ENCODE data around the gene ARPC1B.
"Not testable (repeated sequence)": the region's sequence is repeated elsewhere in the genome, so short reads cannot be mapped to it uniquely, and the experiment has no call there.

The ARPC1B gene

DNA sequence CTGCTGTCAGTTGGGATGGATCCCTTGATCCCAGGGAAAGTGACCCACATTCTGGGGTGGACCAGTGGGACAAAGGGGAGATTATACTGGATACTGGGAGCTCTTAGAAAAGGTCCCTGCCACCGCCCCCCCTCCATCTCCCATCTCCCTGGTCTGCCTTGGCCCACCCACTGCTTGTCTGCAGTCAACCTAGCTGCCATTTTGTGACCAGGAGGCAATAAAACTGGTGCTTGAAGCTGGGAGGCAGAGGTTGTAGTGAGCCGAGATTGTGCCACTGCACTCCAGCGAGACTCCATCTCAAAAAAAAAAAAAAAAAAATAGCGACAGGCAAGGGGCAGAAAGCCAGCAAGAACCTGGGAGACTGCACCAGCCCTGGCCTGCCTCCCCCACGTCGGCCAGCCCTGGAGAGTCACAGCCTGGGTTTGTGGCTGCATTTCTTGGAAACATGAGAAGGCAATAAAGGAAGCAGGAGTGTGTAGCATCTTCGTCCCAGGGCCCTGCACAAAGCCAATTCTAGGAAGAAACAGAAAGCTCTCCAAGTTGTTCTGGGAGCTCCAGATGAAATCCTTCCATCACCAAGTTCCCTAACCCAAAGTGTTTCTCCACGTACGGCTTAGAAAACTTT lies 4.7 kb upstream of the ARPC1B start:
- DNase-seq, result no peak

DNA sequence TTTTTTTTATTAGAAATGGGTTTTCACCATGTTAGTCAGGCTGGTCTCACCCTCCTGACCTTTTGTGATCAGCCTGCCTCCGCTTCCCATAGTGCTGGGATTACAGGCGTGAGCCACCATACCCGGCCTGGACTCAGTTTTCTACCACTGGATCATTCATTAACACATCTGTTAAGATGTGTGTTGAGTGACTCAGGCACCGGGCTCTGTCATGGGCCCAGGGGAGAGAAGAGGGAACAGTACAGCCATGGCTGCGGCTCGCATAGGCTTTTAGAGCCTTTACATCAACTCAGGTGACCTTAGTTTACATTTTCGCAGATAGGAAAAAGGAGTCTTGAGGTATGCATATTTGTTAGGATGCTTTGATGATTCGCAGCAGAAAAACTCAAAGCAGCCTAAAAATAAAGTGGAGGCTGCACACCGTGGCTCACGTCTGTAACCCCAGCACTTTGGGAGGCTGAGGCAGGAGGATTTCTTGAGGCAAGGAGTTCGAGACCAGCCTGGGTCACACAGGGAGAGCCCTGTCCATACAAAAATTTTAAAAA lies 3.1 kb upstream of the ARPC1B start:
- no peak for DNase-seq

GRCh38 chr7:99372275-99373090 lies 2.0 kb upstream of the ARPC1B start:
- DNase-seq, result peak; percentile 85

DNA sequence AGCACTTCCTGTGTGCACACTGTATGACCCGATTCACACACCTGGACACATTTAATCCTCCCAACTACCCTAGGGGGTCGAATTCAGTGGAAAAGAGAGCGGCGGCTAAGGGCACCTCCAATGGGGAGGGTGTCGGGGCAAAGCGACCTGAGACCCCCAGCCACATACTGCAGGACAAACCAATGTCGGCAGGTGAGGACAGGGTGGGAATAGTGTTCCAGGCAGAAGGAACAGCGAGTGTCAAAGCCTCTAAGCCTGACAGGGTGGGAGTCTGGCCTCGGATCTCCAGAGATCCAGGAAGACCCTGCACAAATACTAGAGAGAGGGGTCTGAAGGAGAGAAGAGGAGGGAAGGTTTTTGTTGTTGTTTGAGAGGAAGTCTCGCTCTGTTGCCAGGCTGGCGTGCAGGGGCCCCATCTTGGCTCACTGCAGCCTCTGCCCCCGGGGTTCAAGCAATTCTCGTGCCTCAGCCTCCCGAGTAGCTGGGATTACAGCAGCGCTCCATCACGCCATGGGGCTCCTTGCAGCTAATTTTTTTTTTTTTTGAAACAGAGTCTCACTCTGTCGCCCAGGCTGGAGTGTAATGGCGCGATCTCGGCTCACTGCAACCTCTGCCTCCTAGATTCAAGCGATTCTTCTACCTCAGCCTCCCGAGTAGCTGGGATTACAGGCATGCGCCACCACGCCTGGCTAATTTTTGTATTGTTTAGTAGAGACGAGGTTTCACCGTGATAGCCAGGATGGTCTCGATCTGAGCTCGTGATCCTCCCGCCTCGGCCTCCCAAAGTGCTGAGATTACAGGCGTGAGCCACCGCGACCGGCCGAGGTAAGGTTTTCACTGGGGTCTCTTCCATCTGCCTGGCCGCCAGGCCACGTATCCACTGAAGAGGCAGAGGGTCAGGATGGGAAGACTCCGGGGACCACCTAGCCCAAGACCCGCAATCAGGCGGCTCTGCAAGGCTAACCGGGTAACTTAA lies 1.2 kb upstream of the ARPC1B start:
- no peak for DNase-seq

- peak; percentile 84 for DNase-seq
Observed at GRCh38 chr7:99375070-99375807, 709 bp downstream of the ARPC1B start.

GRCh38 chr7:99379043-99379577 lies 4.6 kb downstream of the ARPC1B start:
- DNase-seq, result peak; percentile 76

- not testable (repeated sequence) for DNase-seq
Observed at GRCh38 chr7:99379693-99380031, 5.1 kb downstream of the ARPC1B start.

DNA sequence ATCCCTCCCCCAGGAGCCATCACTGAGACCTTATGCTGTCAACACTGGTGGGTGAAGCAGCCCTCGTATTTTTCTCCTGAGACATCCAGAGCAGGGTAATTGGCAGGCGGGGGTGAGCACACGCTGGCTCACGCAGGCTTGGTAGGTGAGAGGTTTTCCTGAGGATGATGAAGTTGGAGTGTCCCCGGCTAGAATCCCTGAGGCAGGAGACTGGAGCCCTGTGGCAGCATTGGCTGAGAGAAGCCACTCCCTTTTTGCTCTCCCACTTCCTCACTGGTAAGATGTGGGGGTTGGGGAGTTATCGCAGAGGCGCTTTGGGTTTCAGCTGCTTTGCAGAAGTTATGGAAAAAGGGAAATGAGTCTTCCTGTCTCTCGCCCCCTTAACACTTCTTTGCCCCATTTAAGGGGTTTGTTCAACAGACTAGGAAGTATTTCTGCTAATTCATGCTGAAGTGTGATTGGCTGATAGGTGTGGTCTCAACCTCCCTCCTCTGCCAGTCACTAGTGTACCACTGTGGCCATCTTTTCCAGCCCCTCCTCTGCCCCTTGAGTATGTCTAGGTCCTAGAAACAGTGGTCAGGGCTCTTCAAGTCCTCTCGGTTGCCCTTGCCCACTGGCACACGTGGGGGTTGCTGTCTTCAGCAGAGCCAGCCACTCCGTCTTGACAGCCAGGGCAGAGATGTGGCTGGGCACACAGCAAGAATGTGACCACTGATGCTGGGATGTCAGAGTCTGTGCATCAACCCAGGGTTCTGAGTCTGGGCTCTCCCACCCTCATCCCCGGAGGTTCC lies 5.7 kb downstream of the ARPC1B start:
- no peak for DNase-seq

GRCh38 chr7:99380823-99381663 lies 6.5 kb downstream of the ARPC1B start:
- no peak for DNase-seq

GRCh38 chr7:99381664-99382075 lies 7.1 kb downstream of the ARPC1B start:
- no peak for DNase-seq

- no peak for DNase-seq
Observed at GRCh38 chr7:99383203-99383602, 8.7 kb downstream of the ARPC1B start.

DNA sequence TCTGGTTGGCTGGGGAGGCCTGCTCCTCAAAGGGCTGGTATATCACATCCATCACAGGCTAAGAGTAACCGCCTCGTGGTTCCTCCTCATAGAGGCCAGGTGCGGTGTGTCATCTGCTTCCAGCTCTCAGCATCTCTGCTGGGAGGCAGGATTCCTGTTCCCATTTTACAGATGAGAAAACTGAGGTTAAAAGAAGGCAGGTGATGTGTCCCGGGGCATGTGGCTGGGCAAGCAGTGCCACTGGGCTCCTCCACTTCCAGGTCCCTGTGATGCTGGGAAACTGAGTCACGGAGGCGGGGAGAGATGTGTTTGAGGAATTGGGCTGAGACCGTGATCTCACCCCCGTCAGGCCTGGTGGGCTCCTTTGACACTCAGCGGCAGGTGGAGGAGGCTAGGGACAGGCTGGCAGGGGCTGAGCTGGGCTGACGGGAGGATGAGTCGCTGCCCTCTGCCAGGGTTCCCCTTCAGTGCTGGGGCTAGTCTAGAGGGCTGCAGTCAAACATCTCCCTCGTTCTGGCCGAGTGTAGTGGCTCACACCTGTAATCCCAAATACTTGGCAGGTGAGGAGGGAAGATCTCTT lies 9.4 kb downstream of the ARPC1B start:
- no peak for DNase-seq

- DNase-seq, result no peak
Observed at GRCh38 chr7:99384523-99384922, 10.0 kb downstream of the ARPC1B start.

- no peak for DNase-seq
Observed at GRCh38 chr7:99385564-99385963, 11.0 kb downstream of the ARPC1B start.

DNA sequence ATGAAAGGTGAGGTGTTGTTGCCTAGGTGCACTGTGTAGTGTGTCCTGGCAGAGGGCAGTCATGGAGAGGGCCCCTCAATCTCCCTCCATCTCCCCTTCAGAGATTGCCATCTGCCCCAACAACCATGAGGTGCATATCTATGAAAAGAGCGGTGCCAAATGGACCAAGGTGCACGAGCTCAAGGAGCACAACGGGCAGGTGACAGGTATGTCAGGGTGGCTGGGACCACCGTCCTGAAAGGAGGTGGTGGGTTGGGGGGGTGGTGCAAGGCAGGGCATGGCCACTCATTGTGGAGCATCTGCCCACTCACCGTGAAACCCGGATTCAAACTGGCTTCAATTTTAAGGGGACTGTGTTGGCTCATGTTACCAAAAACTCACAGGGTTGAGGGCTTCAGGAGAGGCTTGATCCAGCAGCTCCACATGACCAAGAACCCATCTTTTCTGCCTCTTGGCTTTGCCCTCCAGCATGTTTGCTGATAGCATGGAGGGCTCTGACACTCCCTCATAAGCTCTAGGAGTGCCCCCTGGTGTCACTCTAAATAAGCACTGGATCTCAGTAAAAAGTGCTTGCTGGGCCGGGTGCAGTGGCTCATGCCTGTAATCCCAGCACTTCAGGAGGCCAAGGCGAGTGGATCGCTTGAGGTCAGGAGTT lies 12.2 kb downstream of the ARPC1B start:
- DNase-seq, result no peak

DNA sequence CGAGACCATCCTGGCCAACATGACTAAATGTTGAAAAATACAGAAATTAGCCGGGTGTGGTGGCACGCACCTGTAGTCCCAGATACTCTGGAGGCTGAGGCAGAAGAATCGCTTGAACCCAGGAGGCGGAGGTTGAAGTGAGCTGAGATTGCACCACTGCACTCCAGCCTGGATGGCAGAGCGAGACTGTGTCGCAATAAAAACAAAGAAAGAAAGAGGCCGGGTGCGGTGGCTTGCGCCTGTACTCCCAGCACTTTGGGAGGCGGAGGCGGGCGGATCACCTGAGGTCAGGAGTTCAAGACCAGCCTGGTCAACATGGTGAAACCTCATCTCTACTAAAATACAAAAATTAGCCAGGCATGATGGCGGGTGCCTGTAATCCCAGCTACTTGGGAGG lies 12.7 kb downstream of the ARPC1B start:
- not testable (repeated sequence) for DNase-seq

DNA sequence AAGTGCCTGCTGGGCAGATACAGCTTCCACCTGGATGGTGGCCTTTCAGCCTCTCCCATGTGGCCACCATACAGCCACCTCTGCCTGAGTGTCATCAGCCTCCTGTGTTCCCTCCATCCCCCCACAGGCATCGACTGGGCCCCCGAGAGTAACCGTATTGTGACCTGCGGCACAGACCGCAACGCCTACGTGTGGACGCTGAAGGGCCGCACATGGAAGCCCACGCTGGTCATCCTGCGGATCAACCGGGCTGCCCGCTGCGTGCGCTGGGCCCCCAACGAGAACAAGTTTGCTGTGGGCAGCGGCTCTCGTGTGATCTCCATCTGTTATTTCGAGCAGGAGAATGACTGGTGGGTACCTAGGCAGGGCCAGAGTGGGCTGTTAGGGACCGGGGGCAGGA lies 13.4 kb downstream of the ARPC1B start:
- DNase-seq, result no peak

DNA sequence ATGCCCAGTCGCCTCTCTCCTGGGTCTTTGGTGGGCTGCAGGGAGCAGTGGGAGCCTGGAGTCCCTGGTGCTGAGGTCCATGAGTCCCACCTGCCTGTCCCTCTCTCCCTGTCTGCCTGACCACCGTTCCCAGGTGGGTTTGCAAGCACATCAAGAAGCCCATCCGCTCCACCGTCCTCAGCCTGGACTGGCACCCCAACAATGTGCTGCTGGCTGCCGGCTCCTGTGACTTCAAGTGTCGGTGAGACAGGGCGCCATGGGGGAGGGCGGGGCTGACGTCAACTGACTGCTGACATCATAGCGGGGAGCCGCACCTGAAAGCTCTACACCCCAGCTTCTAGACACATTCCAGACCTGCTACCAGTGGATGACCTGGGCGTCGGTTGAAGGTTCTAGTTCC lies 15.2 kb downstream of the ARPC1B start:
- no peak for DNase-seq

GRCh38 chr7:99390941-99391602 lies 16.5 kb downstream of the ARPC1B start:
- DNase-seq, result no peak
